Prostate gland (tissue), 2 donors: ENCODE data around the gene TPRA1. TPM values are rescaled to one million over a fixed set of nuclear protein-coding genes. Genes with fewer than 3 reads are reported as not detected.

Experiments
- DNase-seq: peaks from one replicate; pipeline ENCODE4 v3.0.0-alpha.2; 2019; ENCODE audit warnings: low spot score
- H3K27ac ChIP-seq, 2 donors: fragments of 200-600 bp; sonication (generic); 2 replicates each; pipeline ENCODE4 v1.5.1; 2017 to 2019
- H3K27me3 ChIP-seq: fragments of 200-600 bp; sonication (generic); replicated peaks from 2 replicates; pipeline ENCODE4 v1.5.1; 2019; ENCODE audit not compliant: insufficient read depth
- H3K36me3 ChIP-seq, 2 donors: fragments of 200-600 bp; sonication (generic); 1 replicate in 1 of 2; 2 replicates in 1 of 2; pipeline versions ENCODE4 v1.5.1 to v1.8.1; 2017 to 2019
- H3K4me1 ChIP-seq: fragments of 200-600 bp; sonication (generic); replicated peaks from 2 replicates; pipeline ENCODE4 v1.5.1; 2019
- H3K4me3 ChIP-seq, 2 donors: fragments of 200-600 bp; sonication (generic); 2 replicates each; pipeline ENCODE4 v1.5.1; 2017 to 2019
- H3K9me3 ChIP-seq: fragments of 200-600 bp; sonication (generic); 2 replicates; pipeline ENCODE4 v1.5.1; 2017
- CTCF ChIP-seq, 4 experiments: fragments of 200-600 bp in 2 of 4; fragments of 450-650 bp in 2 of 4; sonication (generic) in 2 of 4; IDR thresholded peaks; 1 replicate in 3 of 4; 2 replicates in 1 of 4; pipeline ENCODE4 v1.5.1; 2016 to 2019; ENCODE audit warnings: antibody characterized with exemption in 4 of 4, mild to moderate bottlenecking in 2 of 4, moderate library complexity in 2 of 4
- POLR2A ChIP-seq: fragments of 450-650 bp; IDR thresholded peaks from one replicate; pipeline ENCODE4 v1.6.1; 2016; ENCODE audit warnings: antibody characterized with exemption, mild to moderate bottlenecking
- POLR2AphosphoS5 ChIP-seq: sonication (generic); formaldehyde crosslinking; IDR thresholded peaks from one replicate; pipeline ENCODE4 v1.6.1; 2017; ENCODE audit warnings: antibody characterized with exemption
- WGBS: methylation state at CpG from one replicate; pipeline ENCODE4 v1.1.5; 2018; 5-methylcytosine and 5-hydroxymethylcytosine counted together
- intact Hi-C: fragments of 100-400 bp; cut with DNase I; formaldehyde crosslinking; loops from one replicate; pipeline ENCODE4 v1.14.2; 2022
- total RNA-seq, 2 donors: library from RNA; depleted of rRNA; stranded (reverse); fragments of >200 nt; gene quantifications; one replicate each; pipeline ENCODE4 v1.1.0, GENCODE V29; 2016

Gene TPRA1
- total RNA-seq, 2 donors from 2014 or later = 46.6 to 73.1 TPM

- TF ChIP-seq POLR2A = no peak
- no peak for TF ChIP-seq CTCF (IDR thresholded peaks at IDR 0.05)
- TF ChIP-seq POLR2AphosphoS5 = no peak
- no peak for DNase-seq
- Histone ChIP-seq H3K27ac (no peak overlapping the region), H3K27me3 (no peaks in the 10 kb centered on the region), H3K9me3 (no peaks in the 10 kb centered on the region), H3K36me3 (no peaks in the 10 kb centered on the region), H3K4me1 (peaks cover 9% of the 10 kb centered on the region), H3K4me3 (no peak overlapping the region)
- intact Hi-C loops = loop anchor here (10.0 kb wide), 1 partner anchor 557 kb away; the partner anchor contains the start of gene PLXNA1
- whole genome bisulfite sequencing = 89% methylated on average over 5 of the region's 5 CpGs
These were observed 49.2 kb downstream of the TPRA1 start for GRCh38 chr3:127541320-127541719.

GRCh38 chr3:127539366-127540060 lies 51.0 kb downstream of the TPRA1 start:
- Histone ChIP-seq H3K27me3 (no peaks in the 10 kb centered on the region), H3K4me1 (peaks cover 9% of the 10 kb centered on the region), H3K9me3 (no peaks in the 10 kb centered on the region), H3K4me3 (no peak overlapping the region), H3K36me3 (no peaks in the 10 kb centered on the region), H3K27ac (no peak overlapping the region)
- TF ChIP-seq POLR2A (no peak), CTCF (IDR thresholded peaks at IDR 0.05) (no peak), POLR2AphosphoS5 (no peak)
- WGBS = 85% methylated on average over 16 of the region's 17 CpGs
- intact Hi-C loops = loop anchor here (10.0 kb wide), 1 partner anchor 555 kb away; the partner anchor contains the start of gene PLXNA1
- no peak for DNase-seq

- intact Hi-C loops = no loop called here
- 73% methylated on average over 5 of the region's 5 CpGs for WGBS
- Histone ChIP-seq H3K27me3 (no peaks in the 10 kb centered on the region), H3K9me3 (no peaks in the 10 kb centered on the region), H3K27ac (no peak overlapping the region), H3K4me3 (no peak overlapping the region), H3K4me1 (peaks cover 9% of the 10 kb centered on the region), H3K36me3 (no peaks in the 10 kb centered on the region)
- no peak for DNase-seq
- TF ChIP-seq POLR2AphosphoS5 = no peak
- TF ChIP-seq POLR2A = no peak
- TF ChIP-seq CTCF (IDR thresholded peaks at IDR 0.05) = no peak
These were observed 52.0 kb downstream of the TPRA1 start for GRCh38 chr3:127538569-127538968.

- no peak for DNase-seq
- Histone ChIP-seq H3K27ac (no peak overlapping the region), H3K36me3 (no peaks in the 10 kb centered on the region), H3K4me1 (peaks cover 2% of the 10 kb centered on the region), H3K4me3 (no peak overlapping the region), H3K27me3 (no peaks in the 10 kb centered on the region), H3K9me3 (no peaks in the 10 kb centered on the region)
- TF ChIP-seq POLR2A (no peak), CTCF (IDR thresholded peaks at IDR 0.05) (no peak), POLR2AphosphoS5 (no peak)
- WGBS = 79% methylated on average over 22 of the region's 22 CpGs
- intact Hi-C loops = no loop called here
These were observed 53.4 kb downstream of the TPRA1 start for GRCh38 chr3:127536830-127537812.
